Inferior parietal cortex (tissue), 1 donor: Measurements from ENCODE around the gene HERC2.
"Not testable (repeated sequence)": the region's sequence is repeated elsewhere in the genome, so short reads cannot be mapped to it uniquely, and the experiment has no call there.

Experiments
- DNase-seq: peaks from one replicate; pipeline ENCODE4 v3.0.0-alpha.2; 2016; ENCODE audit errors: extremely low spot score

HERC2 gene

DNA sequence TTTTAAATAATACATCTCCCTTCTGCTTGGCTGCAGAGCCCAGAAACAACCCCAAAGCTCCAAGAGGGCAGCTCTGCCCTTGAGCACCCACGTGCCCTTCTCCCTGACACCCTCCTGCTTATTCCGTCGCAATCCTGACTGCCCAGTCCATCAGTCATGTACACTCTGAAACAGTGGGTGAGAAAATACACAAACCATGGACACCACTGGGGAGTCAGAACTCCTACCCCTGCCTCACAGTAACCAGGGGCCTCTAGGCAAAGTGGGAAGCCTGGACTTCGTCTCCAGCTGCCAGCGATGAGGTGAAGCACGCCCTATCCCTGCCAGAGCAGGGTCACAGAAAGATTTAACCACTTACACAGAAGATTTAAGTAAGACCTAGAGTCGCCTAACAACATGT is 40.1 kb downstream of the HERC2 start:
- no peak for DNase-seq

DNA sequence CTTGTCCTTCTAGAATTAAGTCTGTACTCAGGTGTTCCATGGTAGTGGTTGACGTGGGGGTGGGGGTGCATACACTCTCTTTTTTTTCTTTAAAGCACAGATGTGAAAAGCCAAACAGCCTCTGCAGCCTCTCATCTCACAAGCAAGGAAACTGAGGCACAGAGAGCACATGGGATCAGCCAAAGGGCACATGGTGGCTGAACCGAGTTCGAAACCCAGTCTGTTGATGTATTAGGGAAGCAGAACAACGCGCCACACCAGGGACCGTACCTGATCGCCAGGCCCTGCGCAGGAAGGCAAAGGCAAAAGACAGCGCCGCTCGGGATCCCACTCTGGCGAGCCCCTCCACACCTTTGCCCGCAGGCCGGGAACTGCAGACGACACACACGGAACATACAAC is 47.3 kb downstream of the HERC2 start:
- no peak for DNase-seq

GRCh38 chr15:28273873-28274610 is 47.9 kb downstream of the HERC2 start:
- DNase-seq = no peak

GRCh38 chr15:28273468-28273867 is 48.5 kb downstream of the HERC2 start:
- DNase-seq = no peak

DNA sequence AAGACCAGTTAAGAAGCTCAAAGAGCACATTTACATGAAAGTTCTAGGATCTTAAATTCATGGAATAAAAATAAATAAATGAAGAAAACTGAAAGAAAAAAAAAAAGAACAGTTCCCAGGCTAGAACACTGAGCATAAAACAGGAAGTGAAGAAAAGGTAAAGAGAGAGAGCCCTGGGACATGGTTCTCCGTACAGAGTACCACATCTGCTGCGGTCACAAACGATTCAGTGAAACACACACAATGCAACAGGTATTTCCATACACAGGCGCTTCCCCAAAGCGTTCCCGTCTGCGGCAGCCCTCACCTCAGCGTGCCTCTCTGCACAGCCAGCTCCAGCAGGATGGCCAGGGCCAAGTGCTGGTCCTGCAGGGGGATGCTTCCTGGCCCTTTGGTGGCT is 49.4 kb downstream of the HERC2 start:
- DNase-seq = no peak

DNA sequence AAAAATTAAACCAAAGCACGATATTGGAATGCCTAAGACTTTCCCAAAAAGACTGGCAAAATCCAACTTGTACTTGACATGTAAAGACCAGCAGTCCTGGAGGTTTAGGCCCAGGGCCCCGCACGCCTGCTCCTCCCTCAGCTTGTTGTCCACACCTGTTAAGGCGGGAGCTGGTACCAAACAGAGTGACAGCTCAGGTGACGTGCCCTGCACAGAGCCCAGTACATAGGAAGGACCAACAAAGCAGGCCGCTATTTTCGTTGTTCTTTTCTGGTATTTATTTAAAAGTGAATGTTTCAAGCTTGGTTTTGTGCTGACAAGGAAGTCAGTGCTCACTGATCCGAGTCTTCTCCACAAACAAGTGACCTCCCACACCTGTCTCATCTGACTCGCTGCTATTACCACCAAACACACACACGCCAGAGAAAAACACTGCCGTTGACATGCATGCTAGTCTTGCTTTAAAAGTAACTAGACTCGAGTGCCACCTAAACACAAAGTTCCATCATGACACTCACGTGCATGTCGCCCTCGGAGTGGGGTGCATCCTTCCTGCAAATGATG is 50.2 kb downstream of the HERC2 start:
- no peak for DNase-seq

GRCh38 chr15:28269097-28269496 is 52.9 kb downstream of the HERC2 start:
- no peak for DNase-seq

GRCh38 chr15:28267727-28268126 is 54.3 kb downstream of the HERC2 start:
- DNase-seq = no peak

DNA sequence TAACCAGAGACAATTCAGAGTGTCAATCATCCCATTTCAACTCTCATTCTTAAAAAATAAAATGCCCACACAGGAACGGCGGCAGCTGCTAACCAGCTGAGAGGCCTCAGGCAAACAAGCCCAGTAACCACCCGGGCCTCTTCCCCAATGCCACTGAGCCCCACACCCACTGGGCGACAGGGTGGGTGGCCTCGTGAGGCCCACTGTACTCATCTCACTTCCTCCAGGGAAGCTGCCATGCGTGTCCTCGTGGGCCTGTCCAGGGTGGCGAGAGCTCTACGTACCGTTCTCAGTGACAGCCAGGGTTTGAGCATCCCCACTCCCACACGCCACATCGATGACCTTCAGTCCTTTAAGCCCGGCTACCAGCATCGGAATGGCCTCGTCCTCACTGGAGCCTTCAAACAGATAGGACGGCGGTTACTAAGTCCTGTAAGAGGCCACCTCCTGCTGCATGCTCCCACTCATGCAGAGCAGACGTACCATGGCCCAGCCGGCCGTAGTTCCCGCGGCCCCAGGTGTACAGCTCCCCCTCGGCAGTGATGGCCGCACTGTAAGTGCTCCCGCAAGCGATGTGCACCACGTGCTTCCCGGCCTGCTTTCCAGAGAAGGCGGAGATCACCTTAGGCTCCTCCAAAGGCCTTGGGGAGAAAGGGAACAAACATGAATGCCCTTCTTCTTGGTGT is 56.5 kb downstream of the HERC2 start:
- no peak for DNase-seq

DNA sequence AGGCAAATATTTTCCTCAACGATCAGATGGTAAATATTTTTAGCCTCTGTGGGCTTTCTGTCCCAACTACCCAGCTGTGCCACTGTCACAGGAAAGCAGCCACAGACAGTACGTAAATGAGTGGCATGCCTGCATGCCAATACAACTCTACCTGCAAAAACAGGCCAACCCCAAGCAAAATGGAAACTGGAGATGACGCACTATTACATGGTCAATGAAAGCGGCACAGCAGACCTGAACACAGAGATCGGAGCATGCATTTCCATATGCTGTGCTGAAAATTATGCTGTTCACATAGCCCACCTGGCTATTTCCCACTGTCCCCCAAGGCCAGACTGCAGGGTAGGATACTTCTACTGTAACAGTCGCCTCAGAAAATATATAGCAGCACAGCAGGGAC is 57.8 kb downstream of the HERC2 start:
- DNase-seq = no peak

GRCh38 chr15:28262438-28262837 is 59.5 kb downstream of the HERC2 start:
- DNase-seq = no peak

DNA sequence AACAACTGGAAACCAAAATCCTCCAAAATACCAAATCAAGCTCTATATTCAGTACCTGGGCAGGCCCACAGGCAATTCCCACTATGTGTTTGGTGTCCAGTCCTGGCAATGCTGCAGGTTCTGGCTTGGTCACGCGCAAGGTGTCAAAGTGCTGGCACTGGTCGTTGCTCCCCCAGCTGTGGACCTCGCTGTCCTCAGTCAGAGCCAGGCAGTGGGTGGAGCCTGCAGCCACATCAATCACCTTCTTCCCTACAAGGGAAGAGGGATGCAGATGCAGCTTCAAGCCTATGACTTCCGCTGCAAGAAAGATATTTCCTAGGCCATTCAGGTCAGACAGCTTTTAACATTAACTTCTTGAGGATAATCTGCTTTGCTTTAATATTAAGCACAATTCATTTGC is 61.3 kb downstream of the HERC2 start:
- DNase-seq = no peak

DNA sequence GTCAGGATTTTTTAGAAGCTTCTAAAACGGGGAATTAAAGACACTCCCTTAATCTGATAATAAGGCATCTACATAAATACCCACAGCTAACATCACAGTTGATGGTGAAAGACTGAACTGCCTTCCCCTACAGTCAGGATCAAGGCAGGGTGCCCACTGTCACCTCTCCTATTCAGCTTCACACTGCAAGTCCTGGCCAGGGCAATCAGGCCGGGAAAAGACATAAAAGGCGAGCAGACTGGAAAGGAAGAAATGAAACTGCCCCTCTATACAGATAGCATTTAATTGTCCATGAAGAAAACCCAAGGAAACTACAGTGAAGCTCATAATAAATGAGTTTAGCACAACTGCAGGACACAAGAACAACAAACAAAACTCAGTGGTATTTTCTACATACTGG is 61.7 kb downstream of the HERC2 start:
- DNase-seq = no peak

- no peak for DNase-seq
Observed at GRCh38 chr15:28255965-28256364, 66.0 kb downstream of the HERC2 start.

GRCh38 chr15:28252831-28253230 is 69.1 kb downstream of the HERC2 start:
- no peak for DNase-seq

- DNase-seq = no peak
Observed at GRCh38 chr15:28246605-28247004, 75.4 kb downstream of the HERC2 start.

DNA sequence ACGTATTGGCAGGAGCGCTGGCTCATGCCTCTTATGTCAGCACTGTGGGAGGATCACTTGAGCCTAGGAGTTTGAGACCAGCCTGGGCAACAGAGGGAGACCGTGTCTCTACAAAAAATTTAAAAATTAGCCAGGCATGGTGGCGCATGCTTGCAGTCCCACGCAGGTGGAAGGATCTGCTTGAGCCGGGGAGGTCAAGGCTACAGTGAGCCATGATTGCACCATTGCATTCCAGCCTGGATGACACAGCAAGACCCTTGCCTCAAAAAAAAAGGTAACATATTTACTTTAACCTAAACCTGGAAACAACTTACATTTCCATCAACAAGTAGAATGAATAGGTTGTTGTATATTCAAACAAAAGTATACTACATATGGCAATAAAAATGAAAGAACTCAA is 78.1 kb downstream of the HERC2 start:
- no peak for DNase-seq

- DNase-seq = no peak
Observed at GRCh38 chr15:28243399-28243798, 78.6 kb downstream of the HERC2 start.

- not testable (repeated sequence) for DNase-seq
Observed at GRCh38 chr15:28238296-28238695, 83.7 kb downstream of the HERC2 start.

DNA sequence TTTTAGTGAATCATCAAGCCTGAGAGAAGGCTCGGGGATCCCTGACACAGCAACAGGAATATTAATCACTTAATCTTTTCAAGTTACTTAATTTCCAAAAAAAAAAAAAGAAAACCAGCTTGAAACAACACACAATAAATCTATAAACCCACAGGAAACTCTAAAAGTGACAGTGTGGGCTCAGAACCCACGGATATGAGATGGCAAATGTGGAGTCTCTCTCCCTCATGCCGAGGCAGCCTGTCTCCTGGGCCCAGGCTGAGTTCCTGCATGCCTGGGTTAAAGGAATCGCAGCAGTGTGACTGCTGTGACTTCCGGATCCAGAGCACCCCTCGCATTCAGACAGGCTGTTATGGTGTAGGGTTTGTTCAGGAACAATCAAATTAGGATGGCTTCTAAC is 90.2 kb downstream of the HERC2 start:
- DNase-seq = not testable (repeated sequence)

DNA sequence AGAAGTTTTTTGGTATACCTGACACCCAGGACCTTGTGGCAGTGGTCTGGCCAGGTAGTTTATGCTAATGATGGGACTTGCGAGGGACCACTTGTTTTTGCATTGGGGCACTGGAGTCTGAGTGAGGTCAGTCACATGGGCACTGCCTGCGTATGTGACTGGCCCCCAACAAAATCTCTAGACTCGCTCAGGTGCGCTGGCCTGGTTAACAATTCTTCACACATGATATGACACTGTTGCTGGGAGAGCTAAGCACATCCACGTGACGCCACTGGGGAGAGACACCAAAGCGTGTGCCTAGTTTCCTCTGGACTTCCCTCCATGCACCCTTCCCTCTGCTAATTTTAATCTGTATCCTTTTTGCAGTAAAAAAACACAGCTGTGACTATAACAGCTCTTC is 90.6 kb downstream of the HERC2 start:
- DNase-seq = not testable (repeated sequence)

GRCh38 chr15:28228990-28229640 is 92.9 kb downstream of the HERC2 start:
- DNase-seq = not testable (repeated sequence)

DNA sequence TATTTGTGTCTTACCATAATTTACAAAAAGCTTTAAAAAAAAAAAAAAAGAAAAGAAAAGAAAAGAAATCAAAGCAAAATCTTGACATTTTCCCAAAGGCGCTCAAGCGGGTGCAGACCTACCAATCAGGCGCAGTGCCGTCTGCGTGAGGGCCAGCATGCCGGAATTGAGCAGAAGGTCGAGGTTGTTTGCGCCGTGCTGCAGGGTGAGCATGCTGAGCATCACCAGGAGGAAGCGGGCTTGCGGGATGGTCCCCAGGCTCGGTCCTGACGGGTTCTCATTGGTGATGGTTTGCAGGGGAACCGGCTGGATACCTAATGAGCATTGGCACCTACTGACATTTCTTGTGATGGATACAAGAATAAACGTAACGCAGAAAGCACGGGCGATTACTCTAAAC is 93.9 kb downstream of the HERC2 start:
- DNase-seq = no peak
